B cell (primary cell): ENCODE measurements around the gene ANAPC15. TPM values are rescaled to one million over a fixed set of nuclear protein-coding genes. Genes with fewer than 3 reads are reported as not detected.

ENCODE experiments used
- ATAC-seq: fragments of 200-7000 bp; cut with Tn5 transposase; one replicate; pipeline ENCODE4 v1.10.0; 2021; ENCODE audit warnings: low read depth, mild to moderate bottlenecking, moderate number of reproducible peaks, moderate library complexity
- CTCF ChIA-PET: fragments of 350-600 bp; sonication (Branson Sonifier 250); formaldehyde crosslinking; loops from one replicate; lab custom pipeline; 2021; ENCODE audit warnings: antibody characterized with exemption, inconsistent platforms; lab: Charles Lee
- POLR2A ChIA-PET: fragments of 350-600 bp; sonication (Branson Sonifier 250); formaldehyde crosslinking; loops from one replicate; lab custom pipeline; 2021; ENCODE audit warnings: antibody characterized with exemption; lab: Charles Lee
- DNase-seq: peaks from one replicate; pipeline ENCODE4 v3.0.0; 2013
- H2AFZ ChIP-seq: 2 replicates; pipeline ENCODE4 v1.6.1; 2012; ENCODE audit warnings: mild to moderate bottlenecking, low read depth, low read length; ENCODE audit not compliant: insufficient read depth, poor library complexity, severe bottlenecking
- H3K27ac ChIP-seq, 2 donors: 1 replicate in 1 of 2; 2 replicates in 1 of 2; pipeline ENCODE4 v1.5.1; 2012 to 2013; ENCODE audit warnings: low read length in 2 of 2, mild to moderate bottlenecking in 2 of 2, moderate library complexity in 1 of 2
- H3K27me3 ChIP-seq, 4 experiments: fragments of 200-600 bp in 1 of 4; sonication (generic) in 1 of 4; replicated peaks in 1 of 4; 1 replicate in 2 of 4; 2 replicates in 2 of 4; pipeline versions ENCODE4 v1.6.1 to v1.7.0; 2013 to 2016; ENCODE audit warnings: low read length in 3 of 4, mild to moderate bottlenecking in 2 of 4, mixed read lengths in 1 of 4, moderate library complexity in 1 of 4; ENCODE audit not compliant: insufficient read depth in 4 of 4, control insufficient read depth in 3 of 4; ENCODE audit errors: control extremely low read depth in 1 of 4
- H3K36me3 ChIP-seq, 2 experiments: replicated peaks in 1 of 2; 1 replicate in 1 of 2; 2 replicates in 1 of 2; pipeline versions ENCODE4 v1.6.1 to v1.7.1; 2013; ENCODE audit warnings: low read length in 1 of 2; ENCODE audit not compliant: insufficient read depth in 2 of 2, control insufficient read depth in 1 of 2; ENCODE audit errors: control extremely low read depth in 1 of 2, extremely low read depth in 1 of 2
- H3K4me1 ChIP-seq, 2 donors: fragments of 200-600 bp in 1 of 2; sonication (generic) in 1 of 2; 1 replicate in 1 of 2; 2 replicates in 1 of 2; pipeline versions ENCODE4 v1.5.1 to v1.6.1; 2013 to 2017; ENCODE audit warnings: low read length in 2 of 2; ENCODE audit not compliant: control insufficient read depth in 2 of 2, insufficient read depth in 2 of 2
- H3K4me2 ChIP-seq: replicated peaks from 2 replicates; pipeline ENCODE3; 2012; ENCODE audit warnings: mild to moderate bottlenecking, low read depth, low read length; ENCODE audit not compliant: poor library complexity, severe bottlenecking
- H3K4me3 ChIP-seq, 5 experiments: fragments of 200-600 bp in 1 of 5; sonication (generic) in 1 of 5; 1 replicate in 3 of 5; 2 replicates in 2 of 5; pipeline versions ENCODE4 v1.5.1 to v1.7.0; 2011 to 2016; ENCODE audit warnings: low read length in 4 of 5, mild to moderate bottlenecking in 4 of 5, low read depth in 2 of 5, control low read depth in 1 of 5, moderate library complexity in 1 of 5; ENCODE audit not compliant: insufficient read depth in 1 of 5; ENCODE audit errors: control extremely low read depth in 1 of 5, extremely low read depth in 1 of 5
- H3K79me2 ChIP-seq: fragments of 200-600 bp; sonication (generic); one replicate; pipeline ENCODE4 v1.6.0; 2016; ENCODE audit warnings: low read length; ENCODE audit not compliant: control insufficient read depth, insufficient read depth
- H3K9ac ChIP-seq: fragments of 200-600 bp; sonication (generic); 2 replicates; pipeline ENCODE4 v1.6.1; 2017; ENCODE audit warnings: mild to moderate bottlenecking, low read length, moderate library complexity
- H3K9me3 ChIP-seq, 3 donors: one replicate each; pipeline versions ENCODE4 v1.6.1 to v1.7.1; 2013; ENCODE audit warnings: low read length in 2 of 3; ENCODE audit not compliant: control insufficient read depth in 2 of 3, insufficient read depth in 1 of 3; ENCODE audit errors: control extremely low read depth in 1 of 3
- H4K20me1 ChIP-seq: 2 replicates; pipeline ENCODE4 v1.6.0; 2012; ENCODE audit warnings: mild to moderate bottlenecking, low read length; ENCODE audit not compliant: insufficient read depth, control insufficient read depth, poor library complexity, severe bottlenecking
- H3K27ac Mint-ChIP-seq: one replicate; pipeline ENCODE4 v1.8.0; 2021; ENCODE audit warnings: mixed read lengths
- H3K27me3 Mint-ChIP-seq: one replicate; pipeline ENCODE4 v1.8.0; 2021; ENCODE audit warnings: mixed read lengths
- H3K4me1 Mint-ChIP-seq: one replicate; pipeline ENCODE4 v1.8.0; 2021; ENCODE audit warnings: mixed read lengths
- H3K4me3 Mint-ChIP-seq: one replicate; pipeline ENCODE4 v1.8.0; 2021; ENCODE audit warnings: mixed read lengths
- H3K9me3 Mint-ChIP-seq: one replicate; pipeline ENCODE4 v1.8.0; 2022; ENCODE audit warnings: mixed read lengths; ENCODE audit not compliant: insufficient read depth
- EZH2 ChIP-seq: IDR thresholded peaks from 2 replicates; pipeline ENCODE4 v1.6.1; 2012; ENCODE audit warnings: borderline replicate concordance, low read depth, mild to moderate bottlenecking, moderate library complexity, low read length; ENCODE audit not compliant: insufficient read depth, poor library complexity, severe bottlenecking
- WGBS: methylation state at CpG from one replicate; pipeline ENCODE4 v1.1.5; 2013; ENCODE audit warnings: missing lambda C conversion rate; ENCODE audit not compliant: insufficient coverage; 5-methylcytosine and 5-hydroxymethylcytosine counted together
- intact Hi-C: fragments of 100-400 bp; cut with micrococcal nuclease; formaldehyde crosslinking; loops from one replicate; pipeline ENCODE4 v1.10.0; 2022
- polyA plus RNA-seq: library from polyadenylated mRNA; depleted of rRNA; stranded (reverse); fragments of >200 nt; gene quantifications from 2 replicates; pipeline ENCODE4 v1.2.3, GENCODE V29; 2012
- total RNA-seq, 2 donors: library from RNA; stranded (reverse); fragments of 120-200 nt in 1 of 2; gene quantifications; 1 replicate in 1 of 2; 2 replicates in 1 of 2; pipeline versions ENCODE4 v1.2.3 to v1.2.4, GENCODE V29; 2013 to 2022
- TF ChIP-seq, protein P1 (sequence below): fragments of 200-600 bp; IDR thresholded peaks from one replicate; pipeline ENCODE4 v1.8.0; 2022; ENCODE audit warnings: antibody characterized with exemption, mild to moderate bottlenecking

The ANAPC15 gene
- total and polyA plus RNA-seq, 2 donors (not counting 1 experiment from before 2014, with no cell fraction given) = 27.1 to 27.7 TPM

DNA sequence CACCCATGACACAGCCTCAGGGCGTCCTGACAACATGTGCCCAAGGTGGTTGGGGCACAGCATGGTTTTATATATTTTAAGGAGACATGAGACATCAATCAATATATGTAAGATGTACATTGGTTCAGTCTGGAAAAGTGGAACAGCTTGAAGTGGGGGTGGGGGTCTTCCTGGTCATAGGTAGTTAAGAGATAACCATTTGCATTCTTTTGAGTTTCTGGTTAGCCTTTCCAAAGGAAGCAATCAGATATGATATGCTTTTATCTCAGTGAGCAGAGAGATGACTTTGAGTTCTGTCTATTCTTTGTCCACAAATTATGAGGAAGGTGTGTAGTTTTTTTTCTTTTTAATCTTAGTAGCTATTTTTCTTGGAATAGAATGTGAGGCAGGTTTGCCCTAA is 10.1 kb upstream of the ANAPC15 start:
- POLR2A ChIA-PET = no interaction called here
- H4K20me1 ChIP-seq = no peaks in the 10 kb centered on the region
- no peak overlapping the region for H3K4me3 ChIP-seq
- no peak for ATAC-seq
- H3K4me2 ChIP-seq = no peak overlapping the region
- TF ChIP-seq, protein P1, sequence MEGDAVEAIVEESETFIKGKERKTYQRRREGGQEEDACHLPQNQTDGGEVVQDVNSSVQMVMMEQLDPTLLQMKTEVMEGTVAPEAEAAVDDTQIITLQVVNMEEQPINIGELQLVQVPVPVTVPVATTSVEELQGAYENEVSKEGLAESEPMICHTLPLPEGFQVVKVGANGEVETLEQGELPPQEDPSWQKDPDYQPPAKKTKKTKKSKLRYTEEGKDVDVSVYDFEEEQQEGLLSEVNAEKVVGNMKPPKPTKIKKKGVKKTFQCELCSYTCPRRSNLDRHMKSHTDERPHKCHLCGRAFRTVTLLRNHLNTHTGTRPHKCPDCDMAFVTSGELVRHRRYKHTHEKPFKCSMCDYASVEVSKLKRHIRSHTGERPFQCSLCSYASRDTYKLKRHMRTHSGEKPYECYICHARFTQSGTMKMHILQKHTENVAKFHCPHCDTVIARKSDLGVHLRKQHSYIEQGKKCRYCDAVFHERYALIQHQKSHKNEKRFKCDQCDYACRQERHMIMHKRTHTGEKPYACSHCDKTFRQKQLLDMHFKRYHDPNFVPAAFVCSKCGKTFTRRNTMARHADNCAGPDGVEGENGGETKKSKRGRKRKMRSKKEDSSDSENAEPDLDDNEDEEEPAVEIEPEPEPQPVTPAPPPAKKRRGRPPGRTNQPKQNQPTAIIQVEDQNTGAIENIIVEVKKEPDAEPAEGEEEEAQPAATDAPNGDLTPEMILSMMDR = no peak
- no peak for TF ChIP-seq EZH2
- no peaks in the 10 kb centered on the region for H3K36me3 ChIP-seq
- H3K9me3 ChIP-seq = peaks cover 0 to 9% (median 6%) of the 10 kb centered on the region in 3 donors
- H3K27ac Mint-ChIP-seq = no peak overlapping the region
- H3K27ac ChIP-seq = no peak overlapping the region
- CTCF ChIA-PET = interaction anchor here (1.0 to 1.2 kb wide), 2 partner anchors 21 to 22 kb away, joined by 3 read pairs; no protein-coding TSS in a partner anchor
- peaks cover 3% of the 10 kb centered on the region for H3K9me3 Mint-ChIP-seq
- no peaks in the 10 kb centered on the region for H3K79me2 ChIP-seq
- H3K9ac ChIP-seq = no peak overlapping the region
- H3K4me1 Mint-ChIP-seq = no peaks in the 10 kb centered on the region
- H2AFZ ChIP-seq = no peak overlapping the region
- intact Hi-C loops = no loop called here
- DNase-seq = no peak
- peaks cover 0 to 13% (median 2%) of the 10 kb centered on the region in 4 experiments for H3K27me3 ChIP-seq
- WGBS = no CpG with 5 or more reads among the region's 1 CpG
- no peaks in the 10 kb centered on the region for H3K4me1 ChIP-seq
- H3K27me3 Mint-ChIP-seq = peaks cover 39% of the 10 kb centered on the region
- no peak overlapping the region for H3K4me3 Mint-ChIP-seq

DNA sequence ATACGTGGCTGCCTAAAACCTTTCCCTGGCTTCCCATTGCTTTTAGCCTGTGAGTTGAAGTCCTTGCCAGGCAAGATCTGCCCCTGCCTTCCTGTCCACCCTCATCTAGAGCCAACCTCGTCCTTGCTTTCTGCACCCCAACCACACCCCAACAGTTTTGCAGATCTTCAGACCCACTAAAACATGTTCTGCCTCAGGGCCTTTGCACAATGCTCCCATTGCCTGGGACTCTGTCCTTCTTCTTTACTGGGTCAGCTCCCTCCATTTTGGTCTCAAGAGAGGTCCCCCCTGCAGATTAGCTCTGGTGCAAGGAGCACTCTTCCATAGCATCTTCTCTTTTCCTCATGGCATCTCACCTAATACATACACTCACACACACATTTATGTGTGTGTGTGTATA is 8.4 kb upstream of the ANAPC15 start:
- H3K9me3 Mint-ChIP-seq = no peaks in the 10 kb centered on the region
- Histone ChIP-seq H3K9ac (no peak overlapping the region), H3K27ac (no peak overlapping the region), H3K79me2 (no peaks in the 10 kb centered on the region), H4K20me1 (no peaks in the 10 kb centered on the region), H3K36me3 (no peaks in the 10 kb centered on the region), H2AFZ (no peak overlapping the region), H3K4me1 (no peaks in the 10 kb centered on the region), H3K4me3 (no peak overlapping the region), H3K27me3 (peaks cover 0 to 20% (median 2%) of the 10 kb centered on the region in 4 experiments), H3K9me3 (peaks cover 0 to 9% (median 2%) of the 10 kb centered on the region in 3 donors), H3K4me2 (no peak overlapping the region)
- no peak overlapping the region for H3K27ac Mint-ChIP-seq
- no peak for ATAC-seq
- WGBS = 91% methylated on average over 2 of the region's 2 CpGs
- ChIA-PET CTCF (no interaction called here), POLR2A (no interaction called here)
- TF ChIP-seq, protein P1 = no peak
- no peak for TF ChIP-seq EZH2
- no peak overlapping the region for H3K4me3 Mint-ChIP-seq
- H3K4me1 Mint-ChIP-seq = no peaks in the 10 kb centered on the region
- intact Hi-C loops = no loop called here
- DNase-seq = no peak
- peaks cover 46% of the 10 kb centered on the region for H3K27me3 Mint-ChIP-seq
